ENCODE measurements around the gene TRMT5. TPM values are rescaled to one million over a fixed set of nuclear protein-coding genes. Genes with fewer than 3 reads are reported as not detected.

The TRMT5 gene
- total and polyA plus RNA-seq, 9 of the 15 experiments (the other 6 are each of a cell fraction or from before 2014, with no cell fraction given): 8.4 to 20.0 (median 15.1) TPM

DNA sequence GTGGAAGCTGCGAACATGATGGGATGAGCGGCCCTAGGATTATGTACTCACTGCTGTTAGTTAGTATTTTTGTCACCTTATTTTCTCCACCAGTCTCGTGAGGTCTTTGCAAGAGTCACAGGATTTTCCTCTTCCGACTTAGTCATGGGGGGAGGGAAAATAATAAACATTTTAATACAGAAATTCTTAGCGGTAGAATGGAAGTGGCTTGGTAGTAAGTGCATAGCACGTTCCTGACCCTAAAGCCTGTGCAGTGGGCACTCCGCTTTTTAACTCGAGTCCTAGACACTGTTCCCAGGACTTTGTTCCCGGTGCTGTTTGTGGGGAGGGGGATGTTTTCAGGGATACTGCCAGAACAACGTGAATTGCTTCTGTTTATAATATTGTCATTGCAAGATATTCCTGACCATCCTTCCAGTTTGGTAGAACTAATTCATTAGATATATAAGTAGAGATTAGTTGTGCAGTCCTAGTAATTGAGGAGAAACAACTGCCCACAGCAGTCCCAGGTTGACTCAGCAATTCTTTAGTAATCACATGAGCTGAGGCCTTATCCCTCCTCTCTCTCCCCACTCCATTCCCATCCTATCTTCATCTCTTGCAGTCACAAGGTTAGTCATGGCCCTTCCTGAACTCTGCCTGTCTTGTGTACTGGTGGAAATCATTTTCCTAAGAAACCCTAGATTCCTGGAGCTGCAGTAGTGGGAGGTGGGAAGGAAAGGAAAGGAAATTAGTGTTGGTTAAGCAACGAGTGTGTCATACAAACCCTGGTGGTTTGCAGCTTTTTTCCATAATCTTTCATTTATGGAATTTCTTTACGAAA is 965 bp upstream of the TRMT5 start (continued):
- TF ChIP-seq, protein P1, sequence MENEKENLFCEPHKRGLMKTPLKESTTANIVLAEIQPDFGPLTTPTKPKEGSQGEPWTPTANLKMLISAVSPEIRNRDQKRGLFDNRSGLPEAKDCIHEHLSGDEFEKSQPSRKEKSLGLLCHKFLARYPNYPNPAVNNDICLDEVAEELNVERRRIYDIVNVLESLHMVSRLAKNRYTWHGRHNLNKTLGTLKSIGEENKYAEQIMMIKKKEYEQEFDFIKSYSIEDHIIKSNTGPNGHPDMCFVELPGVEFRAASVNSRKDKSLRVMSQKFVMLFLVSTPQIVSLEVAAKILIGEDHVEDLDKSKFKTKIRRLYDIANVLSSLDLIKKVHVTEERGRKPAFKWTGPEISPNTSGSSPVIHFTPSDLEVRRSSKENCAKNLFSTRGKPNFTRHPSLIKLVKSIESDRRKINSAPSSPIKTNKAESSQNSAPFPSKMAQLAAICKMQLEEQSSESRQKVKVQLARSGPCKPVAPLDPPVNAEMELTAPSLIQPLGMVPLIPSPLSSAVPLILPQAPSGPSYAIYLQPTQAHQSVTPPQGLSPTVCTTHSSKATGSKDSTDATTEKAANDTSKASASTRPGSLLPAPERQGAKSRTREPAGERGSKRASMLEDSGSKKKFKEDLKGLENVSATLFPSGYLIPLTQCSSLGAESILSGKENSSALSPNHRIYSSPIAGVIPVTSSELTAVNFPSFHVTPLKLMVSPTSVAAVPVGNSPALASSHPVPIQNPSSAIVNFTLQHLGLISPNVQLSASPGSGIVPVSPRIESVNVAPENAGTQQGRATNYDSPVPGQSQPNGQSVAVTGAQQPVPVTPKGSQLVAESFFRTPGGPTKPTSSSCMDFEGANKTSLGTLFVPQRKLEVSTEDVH (IDR thresholded peaks at IDR 0.05; ENCODE audit: low read depth, partially characterized antibody): no peak
- TF ChIP-seq, protein P2, sequence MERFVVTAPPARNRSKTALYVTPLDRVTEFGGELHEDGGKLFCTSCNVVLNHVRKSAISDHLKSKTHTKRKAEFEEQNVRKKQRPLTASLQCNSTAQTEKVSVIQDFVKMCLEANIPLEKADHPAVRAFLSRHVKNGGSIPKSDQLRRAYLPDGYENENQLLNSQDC (CRISPR knock-in tag; IDR thresholded peaks at IDR 0.05): no peak
- TF ChIP-seq ZNF41 (CRISPR knock-in tag; conservative IDR thresholded peaks at IDR 0.05) (no peak), MYBL2 (IDR thresholded peaks at IDR 0.05; ENCODE audit: low read depth) (no peak), MYBL2 (CRISPR knock-in tag; IDR thresholded peaks at IDR 0.05; ENCODE audit: borderline replicate concordance) (no peak), NFRKB (IDR thresholded peaks at IDR 0.05; ENCODE audit: low read depth) (no peak), MCM3 (IDR thresholded peaks at IDR 0.05) (no peak), SMAD1 (IDR thresholded peaks at IDR 0.05; ENCODE audit: low read depth, low read length, partially characterized antibody) (no peak), HLTF (IDR thresholded peaks at IDR 0.05) (no peak), ZFP1 (CRISPR knock-in tag; IDR thresholded peaks at IDR 0.05) (no peak), DNMT1 (IDR thresholded peaks at IDR 0.05) (no peak), RBM39 (optimal IDR thresholded peaks at IDR 0.05; ENCODE audit: low read depth, low read length) (no peak), PRPF4 (IDR thresholded peaks at IDR 0.05; ENCODE audit: insufficient read depth, low read depth, low read length, poor library complexity, severe bottlenecking) (no peak), MED1 (CRISPR knock-in tag; IDR thresholded peaks at IDR 0.05; ENCODE audit: borderline replicate concordance) (no peak), TBP (optimal IDR thresholded peaks at IDR 0.05; ENCODE audit: low read depth, low read length) (peak; percentile 44), PRMT5 (CRISPR knock-in tag; IDR thresholded peaks at IDR 0.05) (no peak), MAFF (IDR thresholded peaks at IDR 0.05; ENCODE audit: low read length) (peak; percentile 89)
- TF ChIP-seq, protein P3, sequence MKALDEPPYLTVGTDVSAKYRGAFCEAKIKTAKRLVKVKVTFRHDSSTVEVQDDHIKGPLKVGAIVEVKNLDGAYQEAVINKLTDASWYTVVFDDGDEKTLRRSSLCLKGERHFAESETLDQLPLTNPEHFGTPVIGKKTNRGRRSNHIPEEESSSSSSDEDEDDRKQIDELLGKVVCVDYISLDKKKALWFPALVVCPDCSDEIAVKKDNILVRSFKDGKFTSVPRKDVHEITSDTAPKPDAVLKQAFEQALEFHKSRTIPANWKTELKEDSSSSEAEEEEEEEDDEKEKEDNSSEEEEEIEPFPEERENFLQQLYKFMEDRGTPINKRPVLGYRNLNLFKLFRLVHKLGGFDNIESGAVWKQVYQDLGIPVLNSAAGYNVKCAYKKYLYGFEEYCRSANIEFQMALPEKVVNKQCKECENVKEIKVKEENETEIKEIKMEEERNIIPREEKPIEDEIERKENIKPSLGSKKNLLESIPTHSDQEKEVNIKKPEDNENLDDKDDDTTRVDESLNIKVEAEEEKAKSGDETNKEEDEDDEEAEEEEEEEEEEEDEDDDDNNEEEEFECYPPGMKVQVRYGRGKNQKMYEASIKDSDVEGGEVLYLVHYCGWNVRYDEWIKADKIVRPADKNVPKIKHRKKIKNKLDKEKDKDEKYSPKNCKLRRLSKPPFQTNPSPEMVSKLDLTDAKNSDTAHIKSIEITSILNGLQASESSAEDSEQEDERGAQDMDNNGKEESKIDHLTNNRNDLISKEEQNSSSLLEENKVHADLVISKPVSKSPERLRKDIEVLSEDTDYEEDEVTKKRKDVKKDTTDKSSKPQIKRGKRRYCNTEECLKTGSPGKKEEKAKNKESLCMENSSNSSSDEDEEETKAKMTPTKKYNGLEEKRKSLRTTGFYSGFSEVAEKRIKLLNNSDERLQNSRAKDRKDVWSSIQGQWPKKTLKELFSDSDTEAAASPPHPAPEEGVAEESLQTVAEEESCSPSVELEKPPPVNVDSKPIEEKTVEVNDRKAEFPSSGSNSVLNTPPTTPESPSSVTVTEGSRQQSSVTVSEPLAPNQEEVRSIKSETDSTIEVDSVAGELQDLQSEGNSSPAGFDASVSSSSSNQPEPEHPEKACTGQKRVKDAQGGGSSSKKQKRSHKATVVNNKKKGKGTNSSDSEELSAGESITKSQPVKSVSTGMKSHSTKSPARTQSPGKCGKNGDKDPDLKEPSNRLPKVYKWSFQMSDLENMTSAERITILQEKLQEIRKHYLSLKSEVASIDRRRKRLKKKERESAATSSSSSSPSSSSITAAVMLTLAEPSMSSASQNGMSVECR (CRISPR knock-in tag; IDR thresholded peaks at IDR 0.05): no peak
- TF ChIP-seq, protein P4, sequence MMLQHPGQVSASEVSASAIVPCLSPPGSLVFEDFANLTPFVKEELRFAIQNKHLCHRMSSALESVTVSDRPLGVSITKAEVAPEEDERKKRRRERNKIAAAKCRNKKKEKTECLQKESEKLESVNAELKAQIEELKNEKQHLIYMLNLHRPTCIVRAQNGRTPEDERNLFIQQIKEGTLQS (IDR thresholded peaks at IDR 0.05): no peak
- TF ChIP-seq, protein P4 (CRISPR knock-in tag; conservative IDR thresholded peaks at IDR 0.05): no peak
